Measurements from ENCODE around the gene CCDC127.

GRCh38 chr5:267716-268115 is 49.8 kb upstream of the CCDC127 start:
- TF ChIP-seq POLR2A (IDR thresholded peaks at IDR 0.05) (no peak), CTCF (IDR thresholded peaks at IDR 0.05) (no peak), EP300 (IDR thresholded peaks at IDR 0.05) (no peak)
